SH-SY5Y (cell line): ENCODE measurements around the gene NUCB1.

Experiments
- GATA2 ChIP-seq: IDR thresholded peaks from 2 replicates; pipeline ENCODE4 v1.6.1; 2011; ENCODE audit warnings: mild to moderate bottlenecking, low read depth, low read length
- GATA3 ChIP-seq: IDR thresholded peaks from 2 replicates; pipeline ENCODE4 v1.6.1; 2011; ENCODE audit warnings: low read depth, mild to moderate bottlenecking, low read length, moderate library complexity

Gene NUCB1

GRCh38 chr19:48899781-48900476 lies at the start of gene NUCB1:
Gene NUCB1, plus strand, starts transcription at chr19:48900312. Its CDS starts 485 bp downstream, at chr19:48900797.
- no peak for TF ChIP-seq GATA2
- TF ChIP-seq GATA3: no peak

- TF ChIP-seq GATA3 (no peak), GATA2 (no peak)
Observed at GRCh38 chr19:48852292-48852691, 47.8 kb upstream of the NUCB1 start.

GRCh38 chr19:48853483-48853882 lies 46.6 kb upstream of the NUCB1 start:
- TF ChIP-seq GATA3: no peak
- TF ChIP-seq GATA2: no peak

GRCh38 chr19:48854103-48854502 lies 46.0 kb upstream of the NUCB1 start:
- TF ChIP-seq GATA2 (no peak), GATA3 (no peak)

GRCh38 chr19:48856921-48857320 lies 43.2 kb upstream of the NUCB1 start:
- TF ChIP-seq GATA3: no peak
- TF ChIP-seq GATA2: no peak

- TF ChIP-seq GATA3: no peak
- TF ChIP-seq GATA2: no peak
Observed at GRCh38 chr19:48858984-48859710, 41.0 kb upstream of the NUCB1 start.

- no peak for TF ChIP-seq GATA2
- TF ChIP-seq GATA3: no peak
Observed at GRCh38 chr19:48859711-48860572, 40.2 kb upstream of the NUCB1 start.

- TF ChIP-seq GATA2 (no peak), GATA3 (no peak)
Observed at GRCh38 chr19:48861313-48861712, 38.8 kb upstream of the NUCB1 start.

- TF ChIP-seq GATA2 (no peak), GATA3 (no peak)
Observed at GRCh38 chr19:48862827-48863226, 37.3 kb upstream of the NUCB1 start.

- no peak for TF ChIP-seq GATA3
- TF ChIP-seq GATA2: no peak
Observed at GRCh38 chr19:48866692-48867091, 33.4 kb upstream of the NUCB1 start.

- TF ChIP-seq GATA2 (no peak), GATA3 (no peak)
Observed at GRCh38 chr19:48867123-48867745, 32.9 kb upstream of the NUCB1 start.

- TF ChIP-seq GATA3: no peak
- no peak for TF ChIP-seq GATA2
Observed at GRCh38 chr19:48867746-48868113, 32.4 kb upstream of the NUCB1 start.

- no peak for TF ChIP-seq GATA3
- no peak for TF ChIP-seq GATA2
Observed at GRCh38 chr19:48868114-48868886, 31.8 kb upstream of the NUCB1 start, which contains the start of gene PLEKHA4. Gene PLEKHA4, minus strand, starts transcription at chr19:48868617. Its CDS starts 997 bp downstream, at chr19:48867620.
